Spleen (tissue), 7 donors: Measurements from ENCODE around the gene LARP1.

Source experiments
- POLR2AphosphoS5 ChIP-seq, 3 donors: sonication (generic); formaldehyde crosslinking; IDR thresholded peaks; one replicate each; pipeline ENCODE4 v1.5.1; 2017; ENCODE audit warnings: antibody characterized with exemption in 3 of 3
- TF ChIP-seq, protein P1 (sequence below), 11 experiments: fragments of 200-600 bp in 7 of 11; fragments of 450-650 bp in 4 of 11; sonication (generic) in 4 of 11; IDR thresholded peaks in 8 of 11; conservative IDR thresholded peaks in 3 of 11; 1 replicate in 7 of 11; 2 replicates in 4 of 11; pipeline versions ENCODE4 v1.4.0 to v1.8.0; 2016 to 2021; ENCODE audit warnings: antibody characterized with exemption in 11 of 11, inconsistent platforms in 4 of 11, mild to moderate bottlenecking in 1 of 11
- donor health status: DM: no; HTN: no; CAD: no; lungs with moderate emphysema.
- donor health status: DM: no; HTN: no; CAD: no.
- donor health status: DM: no; HTN: no; CAD: no.

DNA sequence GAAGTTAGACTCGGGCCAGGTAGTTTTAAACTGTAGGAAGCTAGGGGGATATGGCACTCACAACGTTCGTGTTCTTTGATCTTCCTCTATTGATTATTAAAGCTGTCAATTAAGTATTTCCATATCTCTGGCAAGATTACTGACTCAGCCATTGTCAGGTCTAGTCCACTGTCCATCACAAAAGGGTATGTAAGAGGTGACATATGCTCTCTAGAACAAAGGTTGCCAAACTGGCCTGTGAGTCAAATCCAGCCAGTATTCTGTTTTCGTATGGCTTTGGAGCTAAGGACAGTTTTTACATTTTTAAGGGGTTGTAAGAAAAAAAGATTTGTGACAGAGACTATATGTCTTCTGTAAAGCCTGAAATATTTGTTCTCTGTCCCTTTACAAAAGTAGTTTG, 51.0 kb downstream of the LARP1 start:
- TF ChIP-seq, protein P1, sequence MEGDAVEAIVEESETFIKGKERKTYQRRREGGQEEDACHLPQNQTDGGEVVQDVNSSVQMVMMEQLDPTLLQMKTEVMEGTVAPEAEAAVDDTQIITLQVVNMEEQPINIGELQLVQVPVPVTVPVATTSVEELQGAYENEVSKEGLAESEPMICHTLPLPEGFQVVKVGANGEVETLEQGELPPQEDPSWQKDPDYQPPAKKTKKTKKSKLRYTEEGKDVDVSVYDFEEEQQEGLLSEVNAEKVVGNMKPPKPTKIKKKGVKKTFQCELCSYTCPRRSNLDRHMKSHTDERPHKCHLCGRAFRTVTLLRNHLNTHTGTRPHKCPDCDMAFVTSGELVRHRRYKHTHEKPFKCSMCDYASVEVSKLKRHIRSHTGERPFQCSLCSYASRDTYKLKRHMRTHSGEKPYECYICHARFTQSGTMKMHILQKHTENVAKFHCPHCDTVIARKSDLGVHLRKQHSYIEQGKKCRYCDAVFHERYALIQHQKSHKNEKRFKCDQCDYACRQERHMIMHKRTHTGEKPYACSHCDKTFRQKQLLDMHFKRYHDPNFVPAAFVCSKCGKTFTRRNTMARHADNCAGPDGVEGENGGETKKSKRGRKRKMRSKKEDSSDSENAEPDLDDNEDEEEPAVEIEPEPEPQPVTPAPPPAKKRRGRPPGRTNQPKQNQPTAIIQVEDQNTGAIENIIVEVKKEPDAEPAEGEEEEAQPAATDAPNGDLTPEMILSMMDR (IDR thresholded peaks at IDR 0.05 in 8 of 11, conservative IDR thresholded peaks at IDR 0.05 in 3 of 11) = no peak
- no peak for TF ChIP-seq POLR2AphosphoS5 (IDR thresholded peaks at IDR 0.05)
